ENCODE measurements around the gene UNC80.

GRCh38 chr2:209821806-209822205 is 50.2 kb downstream of the UNC80 start:
- TF ChIP-seq USF2 (IDR thresholded peaks at IDR 0.05; ENCODE audit: borderline replicate concordance, low read depth, low read length): no peak
- no peak for TF ChIP-seq CTCF (IDR thresholded peaks at IDR 0.05)
- TF ChIP-seq EP300 (IDR thresholded peaks at IDR 0.05; ENCODE audit: borderline replicate concordance in 1 of 2, low read depth in 1 of 2, low read length in 1 of 2): no peak
- no peak for TF ChIP-seq TAF1 (IDR thresholded peaks at IDR 0.05; ENCODE audit: borderline replicate concordance, low read depth, low read length)
- TF ChIP-seq RXRA (IDR thresholded peaks at IDR 0.05; ENCODE audit: borderline replicate concordance, low read depth): no peak
- no peak for TF ChIP-seq GATA2 (CRISPR knock-in tag; IDR thresholded peaks at IDR 0.05)
